ENCODE measurements around the gene RAB8A.

Gene RAB8A

GRCh38 chr19:16111160-16111908 is at the start of gene RAB8A:
Gene RAB8A, plus strand, starts transcription at chr19:16111889. Its CDS starts 13 bp downstream, at chr19:16111902.
- DNase-seq, result peak; percentile 100

- no peak for DNase-seq
Measured at GRCh38 chr19:16061943-16062342, 49.7 kb upstream of the RAB8A start.

- peak; percentile 85 for DNase-seq
Measured at GRCh38 chr19:16062789-16063188, 48.9 kb upstream of the RAB8A start.

DNA sequence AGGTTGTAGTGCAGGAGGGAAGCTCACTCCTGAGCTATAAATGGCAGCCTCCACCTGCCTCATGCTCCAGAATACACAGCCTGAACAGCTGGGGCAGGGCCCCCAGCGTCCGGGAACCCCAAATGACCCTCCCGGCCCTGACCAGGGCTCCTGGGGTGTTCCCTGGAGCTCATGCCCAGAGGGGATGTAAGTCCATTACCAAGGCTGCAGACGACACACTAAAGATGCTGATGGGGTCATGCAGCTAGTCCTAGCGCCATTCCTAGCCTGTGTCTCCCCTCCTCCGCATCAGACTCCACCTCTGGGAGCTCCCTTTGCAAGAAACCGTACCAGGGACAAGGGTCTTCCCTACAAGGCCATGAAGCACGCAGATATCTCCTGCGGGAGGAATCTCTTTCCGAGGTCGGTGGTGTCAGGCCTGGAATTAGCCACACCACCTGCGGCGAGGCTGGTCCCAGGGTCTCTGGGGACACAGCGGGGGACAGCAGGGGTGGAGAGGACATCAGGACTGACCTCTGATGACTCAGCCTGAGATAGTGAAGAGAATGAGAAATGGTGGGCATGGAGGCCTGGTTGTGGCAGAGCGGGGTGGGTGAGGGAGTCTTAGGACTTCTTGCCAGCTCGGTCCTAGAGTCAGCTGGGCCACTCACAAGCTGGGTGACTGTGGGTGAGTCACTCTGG is 47.3 kb upstream of the RAB8A start:
- DNase-seq, result no peak

- DNase-seq, result no peak
Measured at GRCh38 chr19:16066611-16067104, 45.0 kb upstream of the RAB8A start.

GRCh38 chr19:16067205-16067938 is 44.3 kb upstream of the RAB8A start:
- no peak for DNase-seq

- DNase-seq, result no peak
Measured at GRCh38 chr19:16068696-16069259, 42.9 kb upstream of the RAB8A start.

DNA sequence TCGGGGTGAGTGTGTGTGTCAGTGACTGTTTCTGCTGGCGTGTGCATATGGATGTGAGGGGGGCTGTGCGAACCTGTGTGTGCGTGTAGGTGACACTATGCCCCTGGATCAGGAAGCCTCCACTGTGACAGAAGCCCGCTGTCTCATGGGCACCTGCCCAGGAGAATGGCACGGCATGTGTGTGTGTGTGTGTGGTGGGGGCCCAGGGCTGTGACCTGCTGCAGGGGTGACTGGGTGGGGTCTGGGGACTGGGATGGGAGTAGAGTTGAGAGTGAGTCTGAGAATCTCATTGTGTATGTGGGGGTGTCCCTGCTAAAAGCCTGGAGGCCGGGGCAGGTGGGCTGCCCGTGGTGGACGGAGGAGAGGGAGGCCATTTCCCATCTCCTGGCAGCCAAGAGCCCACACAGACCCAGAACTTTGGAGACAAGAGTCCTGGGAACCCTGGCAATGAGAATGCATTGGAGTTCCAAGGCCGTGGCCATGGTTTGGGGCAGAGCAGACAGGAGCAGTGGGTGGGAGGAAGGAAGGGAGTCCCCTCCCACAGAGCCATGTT is 41.8 kb upstream of the RAB8A start:
- DNase-seq, result no peak

DNA sequence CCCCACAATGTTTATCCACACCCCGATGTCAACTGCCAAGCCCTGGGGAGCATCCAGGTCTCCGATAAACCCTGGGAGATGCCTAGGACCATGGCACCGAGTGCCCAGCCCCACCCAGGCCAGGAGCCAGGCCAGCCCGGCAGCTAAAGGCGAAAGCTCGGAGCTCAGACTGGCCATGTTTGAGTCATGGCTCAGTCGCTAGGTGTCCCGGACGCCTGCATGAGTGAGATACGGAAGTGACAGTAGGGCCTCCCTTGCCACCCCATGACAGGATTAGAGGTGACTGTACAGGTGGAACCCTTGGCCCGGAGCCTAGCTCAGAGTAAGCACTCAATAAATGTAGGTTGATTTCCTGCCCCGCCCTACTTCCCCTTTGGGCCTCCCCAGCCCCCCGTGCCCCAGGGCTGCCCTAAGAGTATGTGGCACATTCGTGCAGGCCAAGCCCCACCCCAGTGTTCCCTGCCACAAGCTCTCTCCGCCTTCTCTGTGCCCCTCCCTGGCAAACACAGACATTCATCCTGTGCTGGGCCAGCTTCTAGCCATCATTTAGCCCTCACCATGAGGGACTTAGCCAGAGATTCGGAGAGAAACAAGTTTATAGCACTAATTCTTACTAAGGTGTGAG is 41.2 kb upstream of the RAB8A start:
- peak; percentile 86 for DNase-seq

- peak; percentile 44 for DNase-seq
Measured at GRCh38 chr19:16071072-16071691, 40.5 kb upstream of the RAB8A start.

DNA sequence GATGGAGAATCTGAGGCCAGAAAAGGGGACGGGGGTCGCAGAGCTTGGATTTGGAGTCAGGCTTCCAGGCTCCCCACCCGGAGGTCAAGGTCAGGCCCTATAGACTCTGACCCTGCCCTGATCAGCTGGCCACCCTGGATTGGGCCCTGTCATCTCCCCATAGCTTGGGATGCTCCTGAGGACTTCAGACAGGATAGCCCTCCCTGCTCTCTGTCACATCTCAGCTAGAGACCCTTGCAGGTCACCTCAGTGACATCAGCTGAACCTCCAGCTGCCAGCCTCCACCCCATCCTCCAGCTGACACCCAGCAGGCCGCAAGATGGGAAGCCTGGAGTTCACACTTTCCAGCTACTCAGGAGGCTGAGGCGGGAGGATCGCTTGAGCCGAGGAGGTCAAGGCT is 38.2 kb upstream of the RAB8A start:
- DNase-seq, result peak; percentile 49

DNA sequence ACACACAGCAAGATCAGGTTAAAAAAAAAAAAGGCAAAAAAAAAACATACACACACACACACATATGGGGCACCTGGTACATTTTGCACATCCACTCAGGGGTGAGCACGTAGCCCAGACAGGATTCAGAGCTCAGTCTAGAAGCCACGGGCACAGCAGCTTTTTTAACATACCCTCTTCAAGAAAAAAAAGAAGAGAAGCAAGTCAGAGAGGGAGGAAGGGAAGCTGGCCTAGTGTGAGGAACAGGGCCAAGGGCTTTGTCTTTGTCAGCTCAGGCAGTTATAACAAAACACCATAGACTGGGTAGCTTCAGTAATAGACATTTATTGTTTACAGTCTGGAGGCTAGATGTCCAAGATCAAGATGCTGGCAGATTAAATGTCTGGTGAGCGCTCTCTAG is 37.7 kb upstream of the RAB8A start:
- DNase-seq, result peak; percentile 45

DNA sequence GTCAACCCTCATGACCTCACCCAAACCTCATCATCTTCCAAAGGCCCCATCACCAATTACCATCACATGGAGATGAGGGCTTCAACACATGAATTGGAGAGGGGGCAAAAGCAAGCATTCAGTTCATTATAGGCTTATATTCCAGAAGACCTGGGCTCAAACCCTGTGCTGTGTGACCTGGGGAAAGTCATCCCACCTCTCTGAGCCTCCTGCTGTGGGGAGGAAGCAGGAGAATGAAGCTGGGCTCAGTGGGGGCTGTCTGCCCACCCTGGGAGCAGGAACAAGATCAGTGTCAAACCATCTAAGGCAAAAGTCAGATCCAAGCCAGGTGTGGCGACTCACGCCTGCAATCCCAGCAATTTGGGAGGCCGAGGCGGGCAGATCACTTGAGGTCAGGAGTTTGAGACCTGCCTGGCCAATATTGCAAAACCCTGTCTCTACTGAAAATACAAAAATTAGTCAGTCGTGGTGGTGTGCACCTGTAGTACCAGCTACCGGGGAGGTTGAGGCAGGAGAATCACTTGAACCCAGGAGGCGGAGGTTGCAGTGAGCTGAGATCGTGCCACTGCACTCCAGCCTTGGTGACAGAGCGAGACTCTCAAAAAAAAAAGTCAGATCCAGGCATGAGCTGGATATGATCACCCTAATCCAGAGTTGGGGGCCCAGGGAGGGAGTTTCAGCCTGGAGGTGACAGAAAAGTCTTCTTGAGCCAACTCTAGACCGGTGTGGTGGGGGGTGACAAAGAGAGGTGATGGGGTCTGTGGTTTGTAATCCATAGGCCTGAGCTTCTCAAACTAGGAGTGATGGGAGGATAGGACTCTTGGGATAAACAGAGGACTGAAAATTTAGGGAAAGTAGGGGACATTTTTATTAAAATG is 37.0 kb upstream of the RAB8A start:
- peak; percentile 51 for DNase-seq

DNA sequence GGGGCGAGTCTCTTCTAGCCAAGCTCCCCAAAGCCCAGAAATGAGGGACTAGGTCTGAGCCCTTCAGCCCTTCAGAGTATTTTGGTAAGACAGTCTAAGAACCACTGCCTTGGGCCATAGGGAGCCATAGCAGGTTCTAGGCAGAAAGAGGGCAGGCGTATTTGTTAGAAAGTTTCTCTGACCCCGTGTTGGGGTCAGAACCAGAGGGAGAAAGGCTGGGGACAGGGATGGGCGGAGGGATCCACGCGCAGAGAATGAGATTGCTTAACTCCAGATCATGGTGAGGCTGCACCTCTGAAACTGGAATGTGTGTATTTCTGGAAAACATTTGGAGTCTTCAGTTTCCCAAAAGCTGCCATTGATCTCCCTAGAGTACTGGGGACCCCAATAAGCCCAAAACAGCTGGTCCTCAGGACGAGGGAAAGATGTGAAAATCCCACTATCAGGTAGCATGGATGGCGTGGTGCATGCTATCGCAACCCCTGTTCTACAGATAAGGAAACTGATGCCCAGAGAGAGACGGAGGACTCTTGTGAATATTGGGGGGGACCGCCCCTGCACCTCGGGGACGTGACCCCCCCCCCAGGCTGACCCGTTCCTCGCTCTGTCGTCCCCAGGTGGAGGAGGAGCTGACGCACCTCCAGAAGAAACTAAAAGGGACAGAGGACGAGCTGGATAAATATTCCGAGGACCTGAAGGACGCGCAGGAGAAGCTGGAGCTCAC is 36.1 kb upstream of the RAB8A start:
- DNase-seq, result no peak

DNA sequence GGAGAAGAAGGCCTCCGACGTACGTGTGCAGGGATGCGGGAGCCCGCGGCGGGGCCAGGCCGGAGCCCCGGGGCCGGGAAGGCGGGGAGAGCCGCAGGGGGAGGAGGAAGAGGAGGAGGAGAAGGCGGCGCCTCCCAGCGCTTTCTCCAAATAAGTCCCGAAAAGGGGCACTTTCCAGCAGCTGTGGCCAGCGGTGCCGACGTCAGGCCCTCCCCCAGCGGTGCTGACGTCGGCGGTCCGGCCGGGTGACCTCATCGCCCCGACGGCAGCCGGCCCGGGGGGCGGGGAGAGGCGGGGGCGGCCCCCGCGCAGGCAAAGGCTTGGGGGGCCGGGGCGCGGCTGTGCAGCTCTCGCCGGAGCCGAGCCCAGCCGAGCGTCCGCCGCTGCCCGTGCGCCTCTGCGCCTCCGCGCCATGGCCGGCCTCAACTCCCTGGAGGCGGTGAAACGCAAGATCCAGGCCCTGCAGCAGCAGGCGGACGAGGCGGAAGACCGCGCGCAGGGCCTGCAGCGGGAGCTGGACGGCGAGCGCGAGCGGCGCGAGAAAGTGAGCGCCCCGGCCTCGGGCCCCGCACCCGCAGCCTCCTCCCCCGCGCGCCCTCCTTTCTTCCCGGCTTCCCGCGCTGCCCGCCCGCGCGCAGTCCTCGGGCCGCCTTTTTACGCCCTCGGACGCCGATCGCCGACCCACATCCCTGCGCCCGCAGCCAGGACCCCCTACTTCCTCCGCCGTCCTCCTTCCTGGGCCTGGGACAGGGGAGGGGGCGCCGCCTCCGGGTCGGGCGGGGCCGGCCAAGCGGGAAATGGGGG is 35.3 kb upstream of the RAB8A start, which contains the start of gene TPM4:
Gene TPM4 (plus strand): TSS at position 342 of the 804 bp plus-strand sequence. CDS start 71 bp downstream, at position 413.
- peak; percentile 95 for DNase-seq

GRCh38 chr19:16076958-16077611 is 34.6 kb upstream of the RAB8A start:
- DNase-seq, result peak; percentile 76

DNA sequence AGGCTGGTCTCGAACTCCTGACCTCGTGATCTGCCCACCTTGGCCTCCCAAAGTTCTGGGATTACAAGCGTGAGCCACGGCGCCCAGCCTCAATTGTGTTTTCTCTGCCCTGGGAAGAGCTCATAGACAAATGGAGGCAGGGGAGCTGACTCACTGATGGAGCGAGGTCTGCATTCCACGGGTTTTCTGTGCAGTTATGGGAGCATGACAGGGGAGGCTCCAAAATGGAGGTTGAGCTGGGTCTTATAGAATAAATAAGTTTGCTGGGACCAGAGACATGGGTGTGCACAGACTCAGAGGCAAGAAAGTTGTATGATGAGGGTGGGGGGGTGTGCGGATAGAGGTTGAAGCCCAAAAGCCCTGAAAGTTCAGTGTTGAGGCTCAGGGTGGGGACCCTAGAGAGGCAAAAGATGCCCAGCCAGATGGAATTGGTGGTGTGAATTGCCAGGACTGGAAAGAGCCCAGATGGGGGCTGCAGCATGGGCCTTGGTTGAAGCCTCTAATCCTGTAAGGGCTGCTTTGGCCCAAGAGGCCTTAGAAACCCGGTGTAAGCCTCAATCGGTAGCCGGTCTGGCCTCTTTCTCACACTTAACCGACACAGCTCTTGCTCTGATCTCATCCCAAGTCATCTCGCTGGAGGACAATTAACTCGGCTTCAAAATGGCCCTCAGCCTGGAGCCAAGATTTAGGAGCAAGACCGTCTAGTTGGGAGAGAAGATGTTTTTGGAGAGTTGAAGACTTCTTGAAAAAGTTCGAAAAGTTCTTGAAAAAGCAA is 33.5 kb upstream of the RAB8A start:
- DNase-seq, result peak; percentile 72

All from activated CD8-positive, alpha-beta memory T cell treated with anti-CD3 and anti-CD28 coated beads, Interleukin-2, amount 50 U/mL, for 48 hours (primary cell).